ENCODE data around the gene TYMS. TPM values are rescaled to one million over a fixed set of nuclear protein-coding genes. Genes with fewer than 3 reads are reported as not detected.

Gene TYMS
- total and polyA plus RNA-seq, 3 donors from 2014 or later = 22.7 to 136 (median 24.4) TPM

- no peak for TF ChIP-seq CTCF (IDR thresholded peaks at IDR 0.05)
- no peak for TF ChIP-seq POLR2A (IDR thresholded peaks at IDR 0.05)
- no peaks in the 10 kb centered on the region for H3K4me1 ChIP-seq
- H3K9me3 ChIP-seq = no peaks in the 10 kb centered on the region
- no peaks in the 10 kb centered on the region for H3K27me3 ChIP-seq
- intact Hi-C loops (cut with DNase I; ENCODE audit: low total_unique reads) = no loop called here
- DNase-seq = no peak
- H3K27ac ChIP-seq = no peak overlapping the region
- 69 to 77% methylated on average over 6 of the region's 6 CpGs for WGBS, 2 donors
- no peak overlapping the region for H3K4me3 ChIP-seq
- no peaks in the 10 kb centered on the region for H3K36me3 ChIP-seq (ENCODE audit: low read depth, missing control alignments)
Measured at GRCh38 chr18:655445-655844, 2.0 kb upstream of the TYMS start.

DNA sequence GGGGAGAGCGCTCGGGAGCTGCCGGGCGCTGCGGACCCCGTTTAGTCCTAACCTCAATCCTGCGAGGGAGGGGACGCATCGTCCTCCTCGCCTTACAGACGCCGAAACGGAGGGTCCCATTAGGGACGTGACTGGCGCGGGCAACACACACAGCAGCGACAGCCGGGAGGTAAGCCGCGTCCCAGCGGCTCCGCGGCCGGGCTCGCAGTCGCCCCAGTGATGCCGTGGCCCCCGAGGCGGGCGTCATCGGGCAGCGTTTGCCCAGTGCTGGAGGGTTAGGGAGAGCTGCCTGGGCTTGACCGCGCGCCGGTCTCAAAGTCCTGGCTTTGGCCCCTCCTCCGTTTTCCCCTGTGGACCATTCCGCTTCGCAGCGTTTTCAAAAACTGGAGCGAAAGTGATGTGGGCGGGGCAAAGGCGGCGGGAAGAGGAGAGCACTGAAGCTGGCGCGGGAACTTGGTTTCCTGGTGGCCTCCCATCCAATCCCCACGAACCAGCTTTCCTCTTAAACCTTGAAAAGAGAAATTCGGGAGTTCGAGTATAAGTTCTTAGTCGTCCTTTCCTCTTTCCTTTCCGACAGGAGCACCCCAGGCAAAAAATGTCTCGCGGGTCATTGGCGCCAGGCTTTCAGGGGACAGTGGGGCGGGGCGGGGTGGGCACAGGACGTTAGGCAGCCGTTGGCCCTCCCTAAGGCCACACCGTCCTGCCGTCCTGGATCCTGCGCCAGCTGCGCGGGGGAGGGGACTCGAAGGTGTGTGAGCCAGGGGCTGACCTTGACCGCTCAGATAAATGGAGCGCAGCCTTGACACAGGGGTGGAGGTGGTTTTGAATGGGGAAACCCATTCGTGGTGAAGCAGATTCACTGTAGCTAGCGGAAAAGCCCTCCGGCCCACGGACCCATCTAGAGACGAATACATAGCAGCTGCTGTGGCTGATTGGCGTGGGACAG is 821 bp downstream of the TYMS start:
- Histone ChIP-seq H3K27ac (peak overlapping the region; percentile 10 to 66), H3K9me3 (no peaks in the 10 kb centered on the region), H3K4me3 (peak overlapping the region; percentile 64 to 72), H3K4me1 (no peaks in the 10 kb centered on the region), H3K36me3 (ENCODE audit: low read depth, missing control alignments) (no peaks in the 10 kb centered on the region), H3K27me3 (no peaks in the 10 kb centered on the region)
- peak; percentile 89 for DNase-seq
- TF ChIP-seq CTCF (IDR thresholded peaks at IDR 0.05) (no peak), POLR2A (IDR thresholded peaks at IDR 0.05) (no peak)
- intact Hi-C loops (cut with DNase I; ENCODE audit: low total_unique reads) = no loop called here
- WGBS, 2 donors = 1 to 4% methylated on average over 31 to 72 of the region's 72 CpGs

GRCh38 chr18:658947-659533 is 1.6 kb downstream of the TYMS start:
- 72 to 74% methylated on average over 10 of the region's 10 CpGs for WGBS, 2 donors
- intact Hi-C loops (cut with DNase I; ENCODE audit: low total_unique reads) = no loop called here
- no peaks in the 10 kb centered on the region for H3K27me3 ChIP-seq
- H3K27ac ChIP-seq = no peak overlapping the region
- H3K9me3 ChIP-seq = no peaks in the 10 kb centered on the region
- no peaks in the 10 kb centered on the region for H3K36me3 ChIP-seq (ENCODE audit: low read depth, missing control alignments)
- H3K4me3 ChIP-seq = peak overlapping the region in 1 of 2 donors; percentile 72
- no peaks in the 10 kb centered on the region for H3K4me1 ChIP-seq
- TF ChIP-seq CTCF (IDR thresholded peaks at IDR 0.05) (no peak), POLR2A (IDR thresholded peaks at IDR 0.05) (no peak)
- DNase-seq = no peak

DNA sequence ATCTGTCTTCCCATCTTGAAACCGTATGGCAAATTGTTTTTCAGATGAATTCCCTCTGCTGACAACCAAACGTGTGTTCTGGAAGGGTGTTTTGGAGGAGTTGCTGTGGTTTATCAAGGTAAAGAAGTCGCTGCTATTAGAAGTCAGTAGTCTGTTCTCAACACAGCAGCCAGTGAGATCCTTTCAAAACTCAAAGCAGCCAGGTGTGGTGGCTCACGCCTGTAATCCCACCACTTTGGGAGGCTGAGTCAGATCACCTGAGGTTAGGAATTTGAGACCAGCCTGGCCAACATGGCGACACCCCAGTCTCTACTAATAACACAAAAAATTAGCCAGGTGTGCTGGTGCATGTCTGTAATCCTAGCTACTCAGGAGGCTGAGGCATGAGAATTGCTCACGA is 2.1 kb downstream of the TYMS start:
- Histone ChIP-seq H3K27me3 (no peaks in the 10 kb centered on the region), H3K4me3 (no peak overlapping the region), H3K4me1 (no peaks in the 10 kb centered on the region), H3K27ac (no peak overlapping the region), H3K9me3 (no peaks in the 10 kb centered on the region), H3K36me3 (ENCODE audit: low read depth, missing control alignments) (no peaks in the 10 kb centered on the region)
- no peak for DNase-seq
- WGBS, 2 donors = 86 to 89% methylated on average over 6 of the region's 6 CpGs
- intact Hi-C loops (cut with DNase I; ENCODE audit: low total_unique reads) = no loop called here
- TF ChIP-seq POLR2A (IDR thresholded peaks at IDR 0.05) (no peak), CTCF (IDR thresholded peaks at IDR 0.05) (no peak)
